GM23338 (cell line): ENCODE measurements around the gene FBXL19. TPM values are rescaled to one million over a fixed set of nuclear protein-coding genes. Genes with fewer than 3 reads are reported as not detected.

Experiments used
- ATAC-seq: fragments of 200-7000 bp; cut with Tn5 transposase; 3 replicates; pipeline ENCODE4 v1.9.1; 2020
- DNase-seq: peaks from one replicate; pipeline ENCODE4 v3.0.0-alpha.2; 2015; ENCODE audit warnings: low spot score
- H2AFZ ChIP-seq: fragments of 200-600 bp; sonication (generic); 2 replicates; pipeline ENCODE4 v1.8.0; 2016; ENCODE audit warnings: antibody characterized with exemption, mild to moderate bottlenecking, moderate library complexity
- H3F3A ChIP-seq: fragments of 200-600 bp; sonication (generic); replicated peaks from 2 replicates; pipeline ENCODE4 v1.8.0; 2017; ENCODE audit warnings: antibody characterized with exemption, mixed run types, low read depth
- H3K27ac ChIP-seq: fragments of 200-600 bp; sonication (generic); 2 replicates; pipeline ENCODE4 v1.6.1; 2016; ENCODE audit warnings: low read depth
- H3K27me3 ChIP-seq: fragments of 200-600 bp; sonication (generic); 2 replicates; pipeline ENCODE4 v1.8.0; 2016; ENCODE audit warnings: mild to moderate bottlenecking, mixed run types, moderate library complexity; ENCODE audit not compliant: insufficient read depth
- H3K36me3 ChIP-seq: fragments of 200-600 bp; sonication (generic); 2 replicates; pipeline ENCODE4 v1.8.0; 2016; ENCODE audit warnings: mild to moderate bottlenecking; ENCODE audit not compliant: insufficient read depth
- H3K4me1 ChIP-seq: fragments of 200-600 bp; sonication (generic); 2 replicates; pipeline ENCODE4 v1.8.0; 2016; ENCODE audit warnings: mild to moderate bottlenecking, moderate library complexity; ENCODE audit not compliant: insufficient read depth
- H3K4me2 ChIP-seq: fragments of 200-600 bp; sonication (generic); 2 replicates; pipeline ENCODE4 v1.7.1; 2017; ENCODE audit warnings: mixed run types
- H3K4me3 ChIP-seq: fragments of 200-600 bp; sonication (generic); 2 replicates; pipeline ENCODE4 v1.6.1; 2016; ENCODE audit warnings: mixed run types
- H3K79me2 ChIP-seq: fragments of 200-600 bp; sonication (generic); replicated peaks from 2 replicates; pipeline ENCODE4 v1.8.0; 2017; ENCODE audit warnings: mild to moderate bottlenecking; ENCODE audit not compliant: insufficient read depth
- H3K9me2 ChIP-seq: fragments of 200-600 bp; sonication (generic); 2 replicates; pipeline ENCODE4 v1.8.0; 2017; ENCODE audit not compliant: insufficient read depth
- H4K20me1 ChIP-seq: fragments of 200-600 bp; sonication (generic); replicated peaks from 2 replicates; pipeline ENCODE4 v1.8.0; 2017; ENCODE audit warnings: mild to moderate bottlenecking; ENCODE audit not compliant: insufficient read depth
- H3K27ac Mint-ChIP-seq: 2 replicates; pipeline ENCODE4 v1.8.0; 2020; ENCODE audit warnings: inconsistent platforms, mild to moderate bottlenecking, moderate library complexity, mixed read lengths
- H3K27me3 Mint-ChIP-seq: 3 replicates; pipeline ENCODE4 v1.8.0; 2022; ENCODE audit warnings: low read depth, mild to moderate bottlenecking, moderate library complexity, mixed read lengths, inconsistent platforms; ENCODE audit not compliant: insufficient read depth, poor library complexity
- H3K36me3 Mint-ChIP-seq: 3 replicates; pipeline ENCODE4 v1.8.0; 2021; ENCODE audit warnings: low read depth, mild to moderate bottlenecking, inconsistent platforms, moderate library complexity, mixed read lengths
- H3K4me1 Mint-ChIP-seq: 3 replicates; pipeline ENCODE4 v1.8.0; 2020; ENCODE audit warnings: mild to moderate bottlenecking, inconsistent platforms, mixed read lengths
- H3K4me3 Mint-ChIP-seq: 3 replicates; pipeline ENCODE4 v1.8.0; 2021; ENCODE audit warnings: moderate library complexity, mild to moderate bottlenecking, inconsistent platforms, mixed read lengths
- H3K9me3 Mint-ChIP-seq: 3 replicates; pipeline ENCODE4 v1.8.0; 2020; ENCODE audit warnings: moderate library complexity, mild to moderate bottlenecking, inconsistent platforms, mixed read lengths
- CREB1 ChIP-seq: fragments of 250-450 bp; sonication (Bioruptor Pico); IDR thresholded peaks from 2 replicates; pipeline ENCODE4 v1.5.0; 2020; ENCODE audit warnings: low read depth, mild to moderate bottlenecking, moderate library complexity
- CTCF ChIP-seq, 2 experiments: fragments of 200-600 bp in 1 of 2; sonication (generic) in 1 of 2; conservative IDR thresholded peaks; 2 replicates each; pipeline versions ENCODE4 v1.5.1 to v1.6.1; 2016 to 2017; ENCODE audit warnings: antibody characterized with exemption in 2 of 2, low read depth in 2 of 2, mild to moderate bottlenecking in 2 of 2, moderate library complexity in 1 of 2
- EZH2 ChIP-seq: fragments of 200-600 bp; sonication (generic); IDR thresholded peaks from one replicate; pipeline ENCODE4 v1.8.0; 2017; ENCODE audit warnings: antibody characterized with exemption, mild to moderate bottlenecking, low read depth; ENCODE audit not compliant: unreplicated experiment
- EZH2phosphoT487 ChIP-seq: fragments of 200-600 bp; sonication (generic); IDR thresholded peaks from one replicate; pipeline ENCODE4 v1.8.1; 2018; ENCODE audit warnings: antibody characterized with exemption; ENCODE audit not compliant: unreplicated experiment
- JUNB ChIP-seq: IDR thresholded peaks from one replicate; pipeline ENCODE4 v1.6.1; 2016; ENCODE audit warnings: antibody characterized with exemption; ENCODE audit not compliant: unreplicated experiment
- NANOG ChIP-seq: IDR thresholded peaks from 2 replicates; pipeline ENCODE4 v1.6.1; 2016; ENCODE audit warnings: antibody characterized with exemption, borderline replicate concordance
- POLR2AphosphoS5 ChIP-seq: IDR thresholded peaks from 2 replicates; pipeline ENCODE4 v1.6.1; 2016; ENCODE audit warnings: antibody characterized with exemption, low read depth
- REST ChIP-seq: IDR thresholded peaks from one replicate; pipeline ENCODE4 v1.6.1; 2018; ENCODE audit warnings: antibody characterized with exemption; ENCODE audit not compliant: unreplicated experiment
- STAT1 ChIP-seq: IDR thresholded peaks from one replicate; pipeline ENCODE4 v1.6.1; 2016; ENCODE audit warnings: antibody characterized with exemption; ENCODE audit not compliant: unreplicated experiment
- polyA plus RNA-seq: library from polyadenylated mRNA; unstranded; fragments of >200 nt; fragmentation: Nextera tagmentation; extraction: Ambion mirVana; gene quantifications from 2 replicates; pipeline ENCODE4 v1.2.1, GENCODE V29; 2016
- total RNA-seq: library from RNA; depleted of rRNA; stranded (reverse); fragments of >200 nt; shearing (Covaris generic); gene quantifications from 2 replicates; pipeline ENCODE4 v1.2.3, GENCODE V29; 2014
- TF ChIP-seq, protein P1 (sequence below): IDR thresholded peaks from 2 replicates; pipeline ENCODE4 v1.6.1; 2016; ENCODE audit warnings: antibody characterized with exemption

Gene FBXL19
- total and polyA plus RNA-seq, 2 experiments from 2014 or later: 12.5 to 71.5 TPM

DNA sequence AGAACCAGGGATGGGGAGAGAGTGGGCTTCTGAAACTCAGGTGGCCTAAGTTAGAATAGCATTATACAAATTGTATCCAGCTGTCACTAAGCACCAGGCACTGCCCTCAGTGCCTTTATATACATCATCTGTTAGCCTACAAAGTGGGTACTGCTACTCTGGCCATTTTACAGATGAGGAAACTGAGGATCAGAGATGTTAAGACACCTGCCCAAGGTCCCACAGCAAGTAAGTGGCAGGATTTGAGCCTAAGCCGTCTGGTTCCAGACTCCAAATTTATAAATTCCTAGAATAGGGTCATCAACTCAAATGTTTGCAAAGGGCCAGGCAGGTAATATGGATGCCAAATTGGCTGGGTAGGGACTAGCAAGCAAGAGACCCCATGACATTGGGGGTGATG lies 27.8 kb downstream of the FBXL19 start:
- Mint-ChIP-seq H3K9me3 (no peaks in the 10 kb centered on the region), H3K27me3 (peaks cover 18% of the 10 kb centered on the region), H3K4me3 (no peak overlapping the region; the same call in 2 of the 3 replicates), H3K4me1 (peaks cover 30% of the 10 kb centered on the region), H3K36me3 (peaks cover 3% of the 10 kb centered on the region; the same call in 2 of the 3 replicates), H3K27ac (no peak overlapping the region)
- Histone ChIP-seq H3K27me3 (no peaks in the 10 kb centered on the region), H3K27ac (no peak overlapping the region), H3K4me3 (no peak overlapping the region), H3K4me1 (peaks cover 7% of the 10 kb centered on the region; the same call in 1 of the 2 replicates), H3K9me2 (no peaks in the 10 kb centered on the region), H3K36me3 (no peaks in the 10 kb centered on the region; the same call in 1 of the 2 replicates), H3K79me2 (no peaks in the 10 kb centered on the region), H4K20me1 (0 out of 2 replicates have a peak, but pooled peaks cover 3% of the 10 kb centered on the region), H3K4me2 (no peak overlapping the region), H3F3A (peaks cover 12% of the 10 kb centered on the region), H2AFZ (no peak overlapping the region)
- no peak for DNase-seq
- no peak for ATAC-seq
- TF ChIP-seq POLR2AphosphoS5 (no peak), EZH2phosphoT487 (no peak), CREB1 (no peak), NANOG (no peak), REST (no peak), STAT1 (no peak), EZH2 (no peak), JUNB (no peak)
- TF ChIP-seq, protein P1, sequence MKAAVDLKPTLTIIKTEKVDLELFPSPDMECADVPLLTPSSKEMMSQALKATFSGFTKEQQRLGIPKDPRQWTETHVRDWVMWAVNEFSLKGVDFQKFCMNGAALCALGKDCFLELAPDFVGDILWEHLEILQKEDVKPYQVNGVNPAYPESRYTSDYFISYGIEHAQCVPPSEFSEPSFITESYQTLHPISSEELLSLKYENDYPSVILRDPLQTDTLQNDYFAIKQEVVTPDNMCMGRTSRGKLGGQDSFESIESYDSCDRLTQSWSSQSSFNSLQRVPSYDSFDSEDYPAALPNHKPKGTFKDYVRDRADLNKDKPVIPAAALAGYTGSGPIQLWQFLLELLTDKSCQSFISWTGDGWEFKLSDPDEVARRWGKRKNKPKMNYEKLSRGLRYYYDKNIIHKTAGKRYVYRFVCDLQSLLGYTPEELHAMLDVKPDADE: no peak

GRCh38 chr16:30951750-30952149 lies 28.4 kb downstream of the FBXL19 start:
- no peaks in the 10 kb centered on the region for H3K79me2 ChIP-seq
- peaks cover 16% of the 10 kb centered on the region for H3F3A ChIP-seq
- Mint-ChIP-seq H3K4me1 (peaks cover 25% of the 10 kb centered on the region), H3K9me3 (no peaks in the 10 kb centered on the region), H3K36me3 (no peaks in the 10 kb centered on the region; the same call in 2 of the 3 replicates), H3K27me3 (peaks cover 18% of the 10 kb centered on the region), H3K4me3 (no peak overlapping the region; the same call in 2 of the 3 replicates), H3K27ac (no peak overlapping the region)
- H3K4me3 ChIP-seq: no peak overlapping the region
- 0 out of 2 replicates have a peak, but pooled peaks cover 3% of the 10 kb centered on the region for H4K20me1 ChIP-seq
- H3K4me1 ChIP-seq: peaks cover 7% of the 10 kb centered on the region; the same call in 1 of the 2 replicates
- H3K9me2 ChIP-seq: no peaks in the 10 kb centered on the region
- no peak for TF ChIP-seq CTCF (conservative IDR thresholded peaks at IDR 0.05; ENCODE audit: low read depth in 2 of 2)
- TF ChIP-seq, protein P1: no peak
- DNase-seq: no peak
- H2AFZ ChIP-seq: no peak overlapping the region
- no peaks in the 10 kb centered on the region for H3K27me3 ChIP-seq
- no peaks in the 10 kb centered on the region; the same call in 1 of the 2 replicates for H3K36me3 ChIP-seq
- no peak for ATAC-seq
- no peak overlapping the region for H3K27ac ChIP-seq
- H3K4me2 ChIP-seq: no peak overlapping the region
